ENCODE results near the gene UTP18.
"Not testable (repeated sequence)": the region's sequence is repeated elsewhere in the genome, so short reads cannot be mapped to it uniquely, and the experiment has no call there.

UTP18 gene

GRCh38 chr17:51259564-51260236 is 646 bp upstream of the UTP18 start, which contains the start of gene MBTD1:
MBTD1 (minus strand) TSS chr17:51260049; CDS start chr17:51225161, 34,888 bp downstream.
- peak; percentile 96 for DNase-seq

DNA sequence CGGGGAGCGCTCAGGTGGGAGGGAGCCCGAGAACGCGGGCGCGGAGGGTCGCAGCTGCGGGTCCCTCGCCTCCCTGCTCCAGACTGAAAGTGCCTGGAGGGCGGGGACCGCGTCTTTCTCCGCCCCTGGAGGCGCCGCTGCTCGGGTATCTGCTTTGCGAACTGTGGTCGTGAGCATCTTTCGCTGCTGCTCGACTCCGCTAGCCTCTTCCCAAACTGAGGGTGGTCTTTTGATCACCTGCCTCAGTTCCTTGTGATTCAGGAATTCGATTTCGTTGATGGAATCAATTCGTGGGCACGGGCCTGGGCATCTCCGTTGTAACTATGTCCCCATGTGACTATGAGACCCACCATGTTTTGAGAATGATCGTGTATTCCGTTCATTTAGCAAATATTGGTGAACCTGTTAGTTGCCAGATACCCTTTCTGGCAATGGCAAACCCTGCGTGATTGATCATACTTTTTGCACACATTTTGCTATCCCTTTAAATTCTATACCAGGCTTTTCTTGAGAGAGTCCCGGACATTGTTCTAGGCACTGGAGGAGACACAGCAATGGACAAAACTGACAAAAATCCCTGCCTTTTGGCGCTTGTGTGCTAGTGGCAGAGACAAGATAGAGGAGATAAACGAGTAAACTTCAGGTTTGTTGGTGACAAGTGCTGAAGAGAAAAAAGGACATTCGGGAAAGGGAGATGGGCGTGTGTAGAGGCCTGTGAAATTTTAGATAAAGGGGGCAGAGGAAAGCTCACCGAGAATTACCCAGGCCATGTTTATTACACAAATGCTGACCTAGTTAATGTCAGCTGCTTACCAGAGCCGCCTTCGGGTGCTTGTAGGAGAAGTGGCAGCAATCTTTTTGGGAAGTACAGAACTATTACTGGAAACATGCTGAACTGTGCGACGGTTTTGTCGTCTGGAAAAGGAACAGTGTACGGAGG is 948 bp downstream of the UTP18 start:
- no peak for DNase-seq

DNA sequence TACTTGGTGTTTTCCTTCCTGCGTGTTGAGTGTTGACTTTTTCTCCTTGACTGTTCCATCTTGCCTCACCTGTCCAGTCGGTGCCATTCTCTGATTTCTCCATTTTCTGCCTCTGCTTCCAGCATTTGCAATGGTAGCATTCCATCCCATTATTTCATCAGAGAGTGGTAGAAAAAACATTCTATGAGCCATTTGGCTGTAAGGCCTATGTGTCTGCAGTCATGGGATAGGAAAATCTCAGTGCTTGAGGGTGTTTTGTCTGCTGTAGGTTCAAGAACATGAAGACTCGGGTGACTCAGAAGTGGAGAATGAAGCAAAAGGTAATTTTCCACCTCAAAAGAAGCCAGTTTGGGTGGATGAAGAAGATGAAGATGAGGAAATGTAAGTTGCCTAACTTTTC is 2.7 kb downstream of the UTP18 start:
- DNase-seq = no peak

- not testable (repeated sequence) for DNase-seq
Measured at GRCh38 chr17:51264466-51264865, 4.1 kb downstream of the UTP18 start.

DNA sequence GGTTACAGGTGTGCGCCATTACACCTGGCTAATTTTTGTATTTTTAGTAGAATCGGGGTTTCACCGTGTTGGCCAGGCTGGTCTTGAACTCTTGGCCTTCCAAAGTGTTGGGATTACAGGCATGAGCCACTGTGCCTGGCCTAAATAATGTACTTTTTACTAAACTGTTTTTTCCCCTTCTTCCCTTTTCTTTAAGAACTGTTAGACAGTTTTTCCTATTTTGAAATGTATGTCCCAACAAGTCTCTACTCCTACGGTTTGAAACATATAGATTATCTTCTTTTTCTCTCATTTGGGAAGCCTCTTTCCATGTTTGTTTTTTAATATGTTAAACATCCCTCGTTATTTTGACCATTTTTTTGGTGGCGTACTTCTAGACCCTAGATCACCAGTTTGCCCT is 9.6 kb downstream of the UTP18 start:
- no peak for DNase-seq

- DNase-seq = no peak
Measured at GRCh38 chr17:51270636-51271035, 10.3 kb downstream of the UTP18 start.

DNA sequence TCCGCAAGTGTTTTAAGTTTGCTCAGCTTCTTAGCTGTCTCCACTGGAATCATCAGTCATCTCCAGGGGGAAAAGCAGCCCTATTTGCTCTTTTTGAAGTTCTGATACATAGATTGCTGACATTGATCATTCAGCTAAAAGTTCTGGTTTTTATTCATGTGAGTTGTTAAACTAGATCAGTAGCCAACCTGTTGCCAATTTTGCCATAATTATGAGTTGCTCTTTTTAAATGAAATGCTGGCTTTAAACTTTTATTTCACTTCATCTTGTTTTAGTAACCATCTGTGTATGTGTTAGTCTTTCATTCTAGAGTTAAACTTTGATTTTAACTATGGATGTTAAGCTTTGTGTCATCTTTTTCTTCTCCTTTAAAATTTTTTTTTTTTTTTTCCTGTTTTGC is 12.5 kb downstream of the UTP18 start:
- no peak for DNase-seq

- DNase-seq = no peak
Measured at GRCh38 chr17:51275381-51275780, 15.0 kb downstream of the UTP18 start.

- DNase-seq = no peak
Measured at GRCh38 chr17:51279183-51279582, 18.8 kb downstream of the UTP18 start.

DNA sequence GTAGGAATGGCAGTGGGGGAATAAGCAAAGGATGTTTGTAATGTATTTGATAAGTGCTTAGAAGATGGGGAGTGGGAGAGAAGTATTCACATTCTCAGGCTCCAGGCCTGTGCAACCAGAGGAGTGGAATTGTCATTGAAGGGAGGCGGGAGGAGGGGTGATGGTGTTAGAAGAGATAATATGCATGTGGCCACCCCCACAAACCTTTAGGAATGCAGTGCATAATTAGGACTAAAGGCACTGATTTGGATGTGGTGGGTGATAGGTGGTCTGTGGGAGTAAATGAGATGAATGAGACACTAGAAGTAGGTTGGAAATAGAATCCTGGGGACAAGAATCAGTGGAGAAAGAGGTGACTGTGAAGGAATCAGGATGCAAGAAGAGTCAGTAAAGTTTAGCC is 27.1 kb downstream of the UTP18 start:
- DNase-seq = no peak

DNA sequence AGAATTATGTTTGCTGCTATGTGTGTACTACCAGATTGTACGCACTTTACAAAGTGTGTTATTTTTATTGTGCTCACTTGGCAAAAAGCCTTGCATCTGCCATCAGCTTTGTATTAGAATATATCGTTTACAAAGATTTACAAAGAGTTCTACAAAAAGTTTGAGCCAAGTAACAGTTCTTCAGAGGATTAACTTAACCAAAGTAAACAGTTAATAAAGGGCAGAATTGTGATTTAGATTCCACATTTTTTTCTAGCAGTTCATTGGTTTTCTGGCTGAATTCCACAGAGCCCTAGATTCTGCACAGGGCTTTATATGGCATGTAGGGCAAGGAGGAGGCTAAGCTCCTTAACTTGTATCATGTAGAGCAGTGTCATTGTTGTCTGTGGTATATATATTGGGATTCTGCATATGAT is 29.4 kb downstream of the UTP18 start:
- no peak for DNase-seq

GRCh38 chr17:51294338-51294737 is 34.0 kb downstream of the UTP18 start:
- DNase-seq = not testable (repeated sequence)

GRCh38 chr17:51298508-51299371 is 38.4 kb downstream of the UTP18 start:
- DNase-seq = peak; percentile 26

DNA sequence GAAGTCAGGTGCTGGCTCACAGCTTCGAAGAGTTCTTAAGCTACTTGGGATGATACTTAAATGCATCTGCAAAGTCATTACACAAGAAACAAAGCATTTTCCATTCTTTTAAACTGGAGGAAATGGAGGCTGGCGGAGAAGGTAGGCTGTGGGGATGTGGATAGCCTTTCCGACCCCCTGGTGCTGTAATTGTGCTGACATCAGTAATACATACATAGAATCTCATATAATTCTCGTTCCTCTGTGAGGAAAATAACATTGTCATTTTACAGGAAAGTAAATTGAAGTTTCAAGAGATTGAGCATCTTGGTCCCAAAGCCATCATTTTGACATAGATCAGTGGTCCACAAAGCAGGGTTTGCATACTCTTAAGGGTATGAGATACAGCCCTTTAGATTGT is 39.5 kb downstream of the UTP18 start:
- DNase-seq = no peak

DNA sequence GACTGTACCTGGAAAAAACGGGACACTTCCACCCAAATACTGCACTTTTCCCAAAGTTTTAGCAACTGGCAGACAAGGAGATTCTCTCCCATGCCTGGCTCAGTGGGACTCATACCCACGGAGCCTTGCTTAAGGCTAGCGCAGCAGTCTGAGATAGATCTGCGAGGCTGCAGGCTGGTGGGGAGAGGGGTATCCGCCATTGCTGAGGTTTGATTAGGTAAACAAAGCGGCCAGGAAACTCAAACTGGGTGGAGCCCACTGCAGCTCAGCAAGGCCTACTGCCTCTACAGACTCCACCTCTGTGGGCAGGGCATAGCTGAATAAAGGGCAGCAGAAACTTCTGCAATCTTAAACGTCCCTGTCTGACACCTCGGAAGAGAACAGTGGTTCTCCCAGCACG is 44.8 kb downstream of the UTP18 start:
- DNase-seq = no peak

- DNase-seq = not testable (repeated sequence)
Measured at GRCh38 chr17:51312003-51312402, 51.7 kb downstream of the UTP18 start.

- DNase-seq = no peak
Measured at GRCh38 chr17:51319186-51319585, 58.8 kb downstream of the UTP18 start.

DNA sequence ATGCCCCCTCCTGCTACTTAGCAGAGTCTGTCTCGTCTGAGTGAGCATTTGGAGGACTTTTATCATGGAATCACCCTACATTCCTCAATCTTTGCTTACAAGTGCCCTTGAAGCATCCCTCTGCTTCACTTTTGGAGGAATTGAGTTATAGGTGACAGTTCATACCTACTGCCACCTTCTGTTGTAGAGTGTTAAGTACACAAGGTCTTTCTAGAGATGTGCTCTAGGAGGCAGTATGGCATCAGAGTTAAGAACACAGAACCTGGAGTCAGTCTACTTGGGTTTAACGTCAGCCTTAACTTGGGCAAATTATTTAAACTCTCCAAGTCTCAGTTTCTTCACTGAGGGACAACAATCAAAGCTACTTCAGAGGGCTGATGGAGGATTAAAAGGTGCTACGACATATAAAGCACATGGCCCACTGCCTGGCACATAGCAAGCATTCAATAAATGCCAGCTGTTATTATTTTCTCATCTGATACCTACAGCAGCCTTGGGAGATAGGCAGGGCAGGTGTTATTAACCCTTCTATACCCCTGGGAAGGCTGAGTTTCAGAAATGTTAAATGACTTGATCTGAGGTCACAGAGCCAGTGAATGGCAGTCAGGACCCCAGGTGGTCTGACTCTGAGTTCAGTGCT is 62.2 kb downstream of the UTP18 start:
- no peak for DNase-seq

DNA sequence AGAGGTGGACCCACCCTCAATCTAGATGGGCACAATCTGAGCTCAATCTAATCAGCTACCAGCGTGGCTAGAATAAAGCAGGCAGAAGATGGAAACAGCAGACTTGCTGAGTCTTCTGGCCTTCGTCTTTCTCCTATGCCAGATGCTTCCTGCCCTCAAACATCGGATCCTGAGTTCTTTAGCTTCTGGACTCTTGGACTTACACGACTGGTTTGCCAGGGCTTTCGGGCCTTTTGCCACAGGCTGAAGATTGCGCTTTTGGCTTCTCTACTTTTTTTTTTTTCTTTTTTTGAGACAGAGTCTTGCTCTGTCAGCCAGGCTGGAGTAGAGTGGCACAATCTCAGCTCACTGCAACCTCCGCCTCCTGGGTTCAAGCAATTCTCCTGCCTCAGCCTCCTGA is 65.1 kb downstream of the UTP18 start:
- no peak for DNase-seq

DNA sequence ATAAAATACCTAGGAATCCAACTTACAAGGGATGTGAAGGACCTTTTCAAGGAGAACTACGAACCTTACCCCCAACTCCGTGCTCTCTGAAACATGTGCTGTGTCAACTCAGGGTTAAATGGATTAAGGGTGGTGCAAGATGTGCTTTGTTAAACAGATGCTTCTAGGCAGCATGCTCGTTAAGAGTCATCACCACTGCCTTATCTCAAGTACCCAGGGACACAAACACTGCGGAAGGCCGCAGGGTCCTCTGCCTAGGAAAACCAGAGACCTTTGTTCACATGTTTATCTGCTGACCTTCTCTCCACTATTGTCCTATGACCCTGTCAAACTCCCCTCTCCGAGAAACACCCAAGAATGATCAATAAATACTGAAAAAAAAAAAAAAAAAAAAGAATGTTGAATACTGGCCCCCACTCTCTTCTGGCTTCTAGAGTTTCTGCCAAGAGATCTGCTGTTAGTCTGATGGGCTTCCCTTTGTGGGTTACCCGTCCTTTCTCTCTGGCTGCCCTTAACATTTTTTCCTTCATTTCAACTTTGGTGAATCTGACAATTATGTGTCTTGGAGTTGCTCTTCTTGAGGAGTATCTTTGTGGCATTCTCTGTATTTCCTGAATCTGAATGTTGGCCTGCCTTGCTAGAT is 70.6 kb downstream of the UTP18 start:
- not testable (repeated sequence) for DNase-seq

- no peak for DNase-seq
Measured at GRCh38 chr17:51335006-51335590, 74.8 kb downstream of the UTP18 start.
